Endodermal cell (in vitro differentiated cells): ENCODE results near the gene SLC25A22. TPM values are rescaled to one million over a fixed set of nuclear protein-coding genes. Genes with fewer than 3 reads are reported as not detected.

ENCODE experiments used
- DNase-seq: peaks from one replicate; pipeline ENCODE4 v3.0.0-alpha.2; 2017
- H3K27ac ChIP-seq: 2 replicates; pipeline ENCODE4 v1.5.1; 2013; ENCODE audit warnings: mild to moderate bottlenecking, low read depth, low read length, moderate library complexity
- H3K27me3 ChIP-seq: 2 replicates; pipeline ENCODE4 v1.6.1; 2013; ENCODE audit warnings: mild to moderate bottlenecking, low read length, moderate library complexity; ENCODE audit not compliant: insufficient read depth, control insufficient read depth, poor library complexity, severe bottlenecking
- H3K36me3 ChIP-seq: 2 replicates; pipeline ENCODE4 v1.7.0; 2013; ENCODE audit warnings: mild to moderate bottlenecking, low read length, moderate library complexity; ENCODE audit not compliant: control insufficient read depth, insufficient read depth
- H3K4me1 ChIP-seq: one replicate; pipeline ENCODE4 v1.7.0; 2013; ENCODE audit warnings: low read length; ENCODE audit not compliant: control insufficient read depth, insufficient read depth
- H3K4me3 ChIP-seq: 2 replicates; pipeline ENCODE4 v1.5.1; 2013; ENCODE audit warnings: mild to moderate bottlenecking, low read length, moderate library complexity
- H3K9ac ChIP-seq: 2 replicates; pipeline ENCODE4 v1.6.1; 2013; ENCODE audit warnings: mild to moderate bottlenecking, low read length, moderate library complexity; ENCODE audit not compliant: poor library complexity, severe bottlenecking; ENCODE audit errors: extremely low read depth
- H3K9me3 ChIP-seq: 2 replicates; pipeline ENCODE4 v1.6.1; 2013; ENCODE audit warnings: mild to moderate bottlenecking, low read length, moderate library complexity; ENCODE audit not compliant: control insufficient read depth
- H3K27ac Mint-ChIP-seq: 2 replicates; pipeline ENCODE4 v1.8.0; 2020; ENCODE audit warnings: mixed read lengths
- H3K27me3 Mint-ChIP-seq: 2 replicates; pipeline ENCODE4 v1.8.0; 2021; ENCODE audit warnings: mild to moderate bottlenecking, mixed read lengths; ENCODE audit not compliant: insufficient read depth
- H3K36me3 Mint-ChIP-seq: 2 replicates; pipeline ENCODE4 v1.8.0; 2020; ENCODE audit warnings: low read depth, mixed read lengths
- H3K4me1 Mint-ChIP-seq: 2 replicates; pipeline ENCODE4 v1.8.0; 2020; ENCODE audit warnings: mixed read lengths
- H3K4me3 Mint-ChIP-seq: 2 replicates; pipeline ENCODE4 v1.8.0; 2020; ENCODE audit warnings: mild to moderate bottlenecking, moderate library complexity, mixed read lengths
- H3K9me3 Mint-ChIP-seq: 2 replicates; pipeline ENCODE4 v1.8.0; 2020; ENCODE audit warnings: mild to moderate bottlenecking, mixed read lengths
- WGBS, 2 experiments: methylation state at CpG; one replicate each; pipeline versions ENCODE4 v1.1.5 to v1.1.7; 2013; ENCODE audit warnings: missing lambda C conversion rate in 2 of 2, mixed read lengths in 1 of 2; ENCODE audit not compliant: insufficient coverage in 1 of 2, insufficient read length in 1 of 2; 5-methylcytosine and 5-hydroxymethylcytosine counted together
- total RNA-seq, 2 donors: library from RNA; stranded (reverse); fragmentation: NEBNext Ultra II Directional in 1 of 2; extraction: Animal tissue kit (Norgen Biotek cat#: 25700) in 1 of 2; gene quantifications; 2 replicates in 1 of 2; 3 replicates in 1 of 2; pipeline ENCODE4 v1.2.1, GENCODE V29; 2021
- TF ChIP-seq, protein P1 (sequence below): fragments of 200-600 bp; sonication (generic); conservative IDR thresholded peaks from 2 replicates; pipeline ENCODE4 v1.5.0; 2021; ENCODE audit warnings: antibody characterized with exemption, mild to moderate bottlenecking

Gene SLC25A22
- total RNA-seq, 2 donors from 2014 or later = 46.5 to 56.2 TPM

DNA sequence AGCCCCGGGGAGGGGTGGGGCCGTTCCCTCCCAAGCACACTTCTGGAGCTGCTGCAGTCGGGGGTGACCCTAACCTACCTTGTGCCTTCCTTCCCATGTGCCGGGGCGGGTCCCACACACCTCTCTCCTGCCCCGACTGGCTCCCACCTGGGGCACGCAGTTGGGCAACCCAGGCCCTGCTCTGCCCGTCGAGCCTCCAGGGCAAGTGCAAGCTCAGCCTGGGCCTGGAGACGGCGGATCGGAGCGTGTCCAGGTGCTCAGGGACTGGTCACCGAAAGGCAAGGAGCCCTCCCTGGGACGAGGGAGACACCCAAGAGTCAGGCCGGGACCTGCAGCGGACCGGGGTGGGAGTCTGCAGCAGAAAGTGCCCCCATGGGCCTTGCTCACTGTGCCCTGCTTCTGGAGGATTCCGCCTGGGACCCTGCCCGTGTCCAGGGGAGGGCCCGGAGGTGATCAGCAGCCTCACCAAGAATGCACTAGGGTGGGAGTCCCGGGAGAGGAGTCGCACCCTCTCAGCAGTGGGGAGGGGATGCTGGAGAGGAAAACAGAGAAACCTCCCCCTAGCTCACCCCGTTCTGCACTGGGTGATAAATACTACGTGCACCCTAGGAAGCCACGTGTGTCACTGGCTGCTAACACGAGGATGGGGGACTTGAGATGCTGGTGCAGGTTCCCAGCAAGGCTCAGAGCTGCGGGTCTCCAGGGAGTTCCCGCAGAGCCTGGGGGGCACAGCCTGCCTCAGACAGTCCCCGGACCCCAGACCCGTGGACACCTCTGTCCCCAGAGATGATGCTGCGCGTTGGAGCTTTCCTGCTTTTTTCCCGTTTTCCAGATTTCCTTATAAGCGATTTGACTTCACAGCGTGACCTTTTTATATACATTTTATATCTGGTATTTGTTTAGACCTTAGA is 15.6 kb downstream of the SLC25A22 start:
- H3K27me3 Mint-ChIP-seq = no peaks in the 10 kb centered on the region
- no peak overlapping the region for H3K27ac ChIP-seq
- H3K9ac ChIP-seq = no peak overlapping the region
- H3K27me3 ChIP-seq = no peaks in the 10 kb centered on the region
- H3K9me3 ChIP-seq = no peaks in the 10 kb centered on the region
- H3K9me3 Mint-ChIP-seq = no peaks in the 10 kb centered on the region
- no peak overlapping the region for H3K4me3 ChIP-seq
- peaks cover 6% of the 10 kb centered on the region for H3K4me1 Mint-ChIP-seq
- TF ChIP-seq, protein P1, sequence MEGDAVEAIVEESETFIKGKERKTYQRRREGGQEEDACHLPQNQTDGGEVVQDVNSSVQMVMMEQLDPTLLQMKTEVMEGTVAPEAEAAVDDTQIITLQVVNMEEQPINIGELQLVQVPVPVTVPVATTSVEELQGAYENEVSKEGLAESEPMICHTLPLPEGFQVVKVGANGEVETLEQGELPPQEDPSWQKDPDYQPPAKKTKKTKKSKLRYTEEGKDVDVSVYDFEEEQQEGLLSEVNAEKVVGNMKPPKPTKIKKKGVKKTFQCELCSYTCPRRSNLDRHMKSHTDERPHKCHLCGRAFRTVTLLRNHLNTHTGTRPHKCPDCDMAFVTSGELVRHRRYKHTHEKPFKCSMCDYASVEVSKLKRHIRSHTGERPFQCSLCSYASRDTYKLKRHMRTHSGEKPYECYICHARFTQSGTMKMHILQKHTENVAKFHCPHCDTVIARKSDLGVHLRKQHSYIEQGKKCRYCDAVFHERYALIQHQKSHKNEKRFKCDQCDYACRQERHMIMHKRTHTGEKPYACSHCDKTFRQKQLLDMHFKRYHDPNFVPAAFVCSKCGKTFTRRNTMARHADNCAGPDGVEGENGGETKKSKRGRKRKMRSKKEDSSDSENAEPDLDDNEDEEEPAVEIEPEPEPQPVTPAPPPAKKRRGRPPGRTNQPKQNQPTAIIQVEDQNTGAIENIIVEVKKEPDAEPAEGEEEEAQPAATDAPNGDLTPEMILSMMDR = no peak
- peaks cover 17% of the 10 kb centered on the region for H3K36me3 Mint-ChIP-seq
- peaks cover 10% of the 10 kb centered on the region for H3K36me3 ChIP-seq
- peaks cover 3% of the 10 kb centered on the region for H3K4me1 ChIP-seq
- WGBS, 2 experiments = 85 to 87% methylated on average over 17 to 34 of the region's 36 CpGs
- no peak overlapping the region for H3K27ac Mint-ChIP-seq
- no peak overlapping the region for H3K4me3 Mint-ChIP-seq
- DNase-seq = no peak

DNA sequence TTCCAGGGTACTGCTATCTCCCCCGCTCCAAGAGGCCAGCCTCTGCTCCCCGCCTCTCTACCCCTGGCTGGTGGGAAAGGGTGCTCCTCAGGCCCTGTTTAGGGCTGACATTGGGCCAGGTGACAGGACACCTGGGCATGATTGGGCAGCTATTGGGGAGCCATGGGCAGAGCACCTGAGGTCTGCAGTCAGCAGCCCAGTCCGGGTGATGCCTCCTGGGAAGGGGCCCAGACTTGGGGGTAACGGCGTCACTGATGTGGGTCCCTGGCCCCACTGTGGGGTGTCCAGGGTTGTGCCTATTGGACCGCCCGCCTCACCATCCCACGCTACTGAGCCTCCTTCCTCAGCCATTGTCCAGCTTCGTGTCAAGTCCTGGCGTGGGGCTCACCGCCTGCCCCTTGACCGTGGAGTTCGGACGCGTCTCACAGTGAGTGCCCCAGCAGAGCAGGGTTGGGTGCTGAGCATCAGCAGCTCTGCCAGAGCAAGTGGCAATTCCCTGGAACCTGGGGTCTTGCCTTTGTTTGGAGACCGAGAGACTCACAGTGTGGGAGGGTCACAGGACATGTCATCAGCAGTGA is 18.0 kb downstream of the SLC25A22 start:
- 91 to 94% methylated on average over 16 of the region's 16 CpGs for WGBS, 2 experiments

More for the DNA sequence above, 18.0 kb downstream of the SLC25A22 start:
- no peak for DNase-seq
- Histone ChIP-seq H3K27me3 (no peaks in the 10 kb centered on the region), H3K4me3 (no peak overlapping the region), H3K27ac (no peak overlapping the region), H3K9ac (no peak overlapping the region), H3K9me3 (no peaks in the 10 kb centered on the region), H3K4me1 (peaks cover 8% of the 10 kb centered on the region), H3K36me3 (peaks cover 10% of the 10 kb centered on the region)
- H3K36me3 Mint-ChIP-seq = peaks cover 17% of the 10 kb centered on the region
- TF ChIP-seq, protein P1 = no peak
- no peak overlapping the region for H3K4me3 Mint-ChIP-seq
- peaks cover 14% of the 10 kb centered on the region for H3K4me1 Mint-ChIP-seq
- H3K9me3 Mint-ChIP-seq = no peaks in the 10 kb centered on the region
- H3K27me3 Mint-ChIP-seq = no peaks in the 10 kb centered on the region
- H3K27ac Mint-ChIP-seq = no peak overlapping the region
